ENCODE measurements around the gene CCDC201.
"Not testable (repeated sequence)": the region's sequence is repeated elsewhere in the genome, so short reads cannot be mapped to it uniquely, and the experiment has no call there.

CCDC201 gene

DNA sequence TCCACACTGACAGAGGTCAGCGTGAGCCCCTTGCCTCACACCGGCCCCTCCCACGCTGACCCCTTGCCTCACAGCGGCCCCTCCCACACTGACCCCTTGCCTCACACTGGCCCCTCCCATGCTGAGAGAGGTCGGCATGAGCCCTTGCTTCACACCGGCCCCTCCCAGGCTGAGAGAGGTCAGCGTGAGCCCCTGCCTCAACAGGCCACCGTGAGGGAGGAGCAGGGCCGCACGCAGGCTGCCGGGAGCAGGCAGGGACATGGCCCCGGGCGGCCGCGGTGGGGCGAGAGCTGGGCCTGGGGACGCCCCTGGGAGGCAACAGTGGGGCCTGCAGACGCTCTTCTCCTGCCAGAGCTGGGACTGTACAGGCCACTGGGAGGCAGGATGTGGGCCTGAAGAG, 59.1 kb downstream of the CCDC201 start:
- not testable (repeated sequence) for DNase-seq

DNA sequence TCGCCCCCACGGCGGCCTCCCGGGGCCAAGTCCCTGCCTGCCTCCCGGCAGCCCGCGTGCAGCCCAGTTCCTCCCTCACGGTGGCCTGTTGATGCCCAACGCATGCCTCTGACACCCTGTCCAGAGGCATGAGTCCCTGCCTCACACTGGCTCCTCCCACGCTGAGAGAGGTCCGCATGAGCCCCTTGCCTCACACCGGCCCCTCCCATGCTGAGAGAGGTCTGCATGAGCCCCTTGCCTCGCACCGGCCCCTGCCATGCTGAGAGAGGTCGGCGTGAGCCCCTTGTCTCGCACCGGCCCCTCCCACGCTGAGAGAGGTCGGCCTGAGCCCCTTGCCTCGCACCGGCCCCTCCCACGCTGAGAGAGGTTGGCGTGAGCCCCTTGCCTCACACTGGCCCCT, 59.9 kb downstream of the CCDC201 start:
- DNase-seq: no peak

DNA sequence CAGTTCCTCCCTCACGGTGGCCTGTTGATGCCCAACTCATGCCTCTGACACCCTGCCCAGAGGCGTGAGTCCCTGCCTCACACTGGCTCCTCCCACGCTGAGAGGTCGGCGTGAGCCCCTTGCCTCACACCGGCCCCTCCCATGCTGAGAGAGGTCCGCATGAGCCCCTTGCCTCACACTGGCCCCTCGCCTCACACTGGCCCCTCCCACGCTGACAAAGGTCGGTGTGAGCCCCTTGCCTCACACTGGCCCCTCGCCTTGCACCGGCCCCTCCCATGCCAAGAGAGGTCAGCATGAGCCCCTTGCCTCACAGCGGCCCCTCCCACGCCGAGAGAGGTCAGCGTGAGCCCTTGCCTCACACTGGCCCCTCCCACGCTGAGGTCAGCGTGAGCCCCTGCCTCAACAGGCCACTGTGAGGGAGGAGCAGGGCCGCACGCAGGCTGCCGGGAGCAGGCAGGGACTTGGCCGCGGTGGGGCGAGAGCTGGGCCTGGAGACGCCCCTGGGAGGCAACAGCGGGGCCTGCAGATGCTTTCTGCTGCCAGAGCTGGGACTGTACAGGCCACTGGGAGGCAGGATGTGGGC, 61.1 kb downstream of the CCDC201 start:
- DNase-seq: not testable (repeated sequence)

DNA sequence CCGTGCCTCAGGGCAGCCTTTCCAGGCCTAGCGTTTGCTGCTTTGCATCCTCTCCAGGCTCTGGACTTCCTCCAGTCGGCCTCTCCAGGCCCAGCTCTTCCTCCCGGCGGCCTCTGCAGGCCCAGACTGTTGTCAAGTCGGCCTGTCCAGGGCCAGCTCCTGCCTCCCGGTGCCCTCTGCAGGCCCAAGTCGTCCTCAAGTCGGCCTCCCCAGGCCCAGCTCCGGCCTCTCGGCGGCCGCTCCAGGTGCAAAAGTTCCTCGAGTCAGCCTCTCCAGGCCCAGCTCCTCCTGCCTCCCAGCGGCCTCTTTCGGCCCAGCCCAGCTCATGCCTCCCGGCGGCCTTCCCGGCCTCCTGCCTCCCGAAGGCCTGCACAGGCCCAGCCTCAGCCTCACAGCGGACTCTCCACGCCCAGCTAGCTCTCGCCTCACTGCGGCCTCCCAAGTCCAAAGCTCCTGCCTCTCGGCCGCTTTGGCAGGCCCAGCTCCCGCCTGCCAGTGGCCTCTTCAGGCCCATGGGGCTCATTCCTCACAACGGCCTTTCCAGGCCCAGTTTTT, 62.4 kb downstream of the CCDC201 start:
- DNase-seq: not testable (repeated sequence)
